GM21381 (cell line): Measurements from ENCODE around the gene CERS3.

Experiments used
- ATAC-seq: cut with Tn5 transposase; IDR thresholded peaks from one replicate; pipeline ENCODE4 v1.9.1; 2021; ENCODE audit warnings: mild to moderate bottlenecking, moderate library complexity; ENCODE audit not compliant: unreplicated experiment

CERS3 gene

DNA sequence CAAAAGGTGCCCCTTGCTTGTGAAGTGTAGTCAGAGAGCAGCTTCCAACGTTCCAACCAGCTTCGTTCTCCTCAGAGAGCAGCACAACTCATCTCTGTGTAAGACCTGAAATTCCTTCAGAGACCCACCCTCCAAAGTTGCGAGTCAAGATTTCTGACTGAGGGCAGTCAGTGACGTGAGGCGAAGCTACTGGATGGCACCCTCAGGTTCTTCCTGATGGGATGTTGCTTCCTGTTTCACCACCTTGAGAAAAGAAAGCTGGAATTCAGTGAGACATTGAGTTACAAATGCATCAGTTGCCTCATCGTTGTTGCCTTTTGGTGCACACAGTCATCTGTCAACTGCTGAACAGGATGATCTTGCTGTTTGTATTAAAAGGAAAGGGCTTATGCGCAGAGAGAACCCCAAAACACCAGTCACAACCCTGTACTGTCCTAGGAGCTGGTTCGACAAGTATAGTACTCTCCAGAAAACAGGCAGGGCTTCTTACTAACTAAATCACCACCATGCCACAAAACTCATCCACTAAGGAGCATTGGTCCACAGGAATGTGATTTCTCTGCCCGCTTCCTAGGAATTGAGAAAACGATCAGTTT is at the start of gene CERS3:
TSS of gene CERS3 (minus strand) at position 118 of the 596 bp plus-strand sequence. CDS start 27,101 bp downstream, outside the sequence.
- no peak for ATAC-seq

DNA sequence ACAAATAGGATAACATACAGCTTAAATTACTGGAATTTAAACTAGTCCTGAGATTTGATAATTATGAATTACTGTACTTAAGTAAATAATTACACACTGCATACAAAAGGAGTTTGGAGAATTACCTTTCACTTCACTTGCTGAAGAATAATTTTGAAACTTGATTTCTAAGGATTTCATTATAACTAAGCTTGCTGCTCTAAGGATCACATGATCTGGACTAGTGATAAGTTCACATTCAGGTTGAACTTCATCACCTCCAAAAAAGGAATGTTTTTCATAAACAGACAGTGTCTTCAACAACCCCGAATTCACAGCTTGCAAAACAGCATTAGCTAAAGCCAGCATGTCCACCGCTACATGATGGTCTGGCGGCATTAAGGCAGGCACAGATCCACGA is 44.8 kb upstream of the CERS3 start:
- no peak for ATAC-seq

DNA sequence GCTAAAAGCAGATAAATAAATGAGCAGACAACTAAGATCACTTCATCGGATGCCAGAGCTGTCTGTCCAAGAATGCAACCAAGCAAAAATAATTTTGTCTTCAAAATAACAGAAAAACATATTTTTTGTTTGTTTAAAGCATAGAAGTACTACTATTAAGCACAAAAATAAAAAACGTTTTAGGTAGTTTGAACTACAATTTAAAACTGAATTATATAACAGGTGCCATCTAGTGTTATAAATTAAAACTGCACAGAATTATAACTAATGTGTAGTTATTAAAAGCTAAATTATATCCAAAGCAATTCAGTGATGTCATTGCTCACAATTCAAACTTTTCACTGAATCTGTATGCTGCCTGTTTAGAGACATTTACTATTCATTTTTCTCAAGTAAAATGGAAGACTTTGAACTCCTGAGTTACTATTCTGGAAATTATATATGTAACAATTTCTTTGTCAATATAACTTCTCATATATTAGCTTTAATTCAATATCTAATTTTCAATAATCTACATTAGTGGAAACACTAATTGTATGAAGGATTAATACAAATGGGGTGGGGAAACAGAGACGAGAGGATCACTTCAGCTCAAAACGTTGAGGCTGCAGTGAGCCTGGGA is 43.7 kb upstream of the CERS3 start:
- ATAC-seq: no peak

DNA sequence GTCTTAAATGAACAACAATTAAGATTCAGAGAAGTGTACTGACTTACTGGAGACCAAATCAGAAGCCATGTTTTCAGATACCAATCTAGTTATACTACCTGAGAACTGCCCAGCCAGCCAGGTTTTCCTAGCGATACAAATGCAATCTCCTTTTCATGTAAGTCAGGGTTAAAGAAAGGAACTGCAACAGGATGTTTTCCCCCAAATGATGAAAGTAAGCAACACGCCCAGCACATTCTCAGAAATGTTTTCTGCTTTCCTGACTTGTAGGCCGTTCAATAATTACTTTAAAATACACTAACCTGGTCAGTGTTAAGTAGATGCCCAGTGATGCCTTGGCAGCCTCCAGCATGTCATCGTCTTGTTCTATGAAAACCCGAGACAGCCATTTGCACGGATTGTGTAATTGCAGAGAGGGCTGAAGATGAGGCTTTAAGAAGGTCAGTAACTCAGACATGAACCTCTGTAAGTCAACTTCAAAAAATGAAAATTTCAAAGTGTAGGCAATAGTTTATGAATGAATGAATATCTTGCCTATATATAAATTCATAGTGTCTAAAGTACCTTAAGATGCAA is 42.9 kb upstream of the CERS3 start:
- no peak for ATAC-seq

DNA sequence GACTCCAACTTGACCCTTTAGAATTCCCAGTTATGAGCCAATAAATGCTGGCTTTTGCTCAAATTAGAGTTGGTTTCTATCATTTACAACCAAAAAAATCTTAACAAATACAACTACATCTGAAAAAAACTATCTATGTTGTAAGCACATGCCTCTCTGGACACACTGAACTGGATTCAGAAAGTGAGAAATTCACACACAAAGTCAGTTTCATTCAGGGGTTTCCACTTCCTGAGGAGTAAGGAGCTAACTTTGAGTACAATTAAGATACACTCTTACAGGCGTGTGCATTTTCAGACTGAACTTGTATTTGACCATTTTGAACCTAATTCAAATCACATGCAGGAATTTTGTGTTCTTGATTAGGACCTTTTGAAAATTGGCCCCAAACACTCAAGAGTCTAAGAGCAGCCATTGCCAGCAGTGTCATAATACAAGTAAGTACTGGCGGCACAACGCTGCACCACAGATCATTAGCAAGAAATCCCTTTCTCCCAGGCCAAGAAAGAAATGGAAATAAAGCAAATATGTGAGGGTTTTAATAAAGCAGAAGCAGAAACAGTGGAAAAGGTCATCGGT is 42.1 kb upstream of the CERS3 start:
- ATAC-seq: peak; percentile 64

DNA sequence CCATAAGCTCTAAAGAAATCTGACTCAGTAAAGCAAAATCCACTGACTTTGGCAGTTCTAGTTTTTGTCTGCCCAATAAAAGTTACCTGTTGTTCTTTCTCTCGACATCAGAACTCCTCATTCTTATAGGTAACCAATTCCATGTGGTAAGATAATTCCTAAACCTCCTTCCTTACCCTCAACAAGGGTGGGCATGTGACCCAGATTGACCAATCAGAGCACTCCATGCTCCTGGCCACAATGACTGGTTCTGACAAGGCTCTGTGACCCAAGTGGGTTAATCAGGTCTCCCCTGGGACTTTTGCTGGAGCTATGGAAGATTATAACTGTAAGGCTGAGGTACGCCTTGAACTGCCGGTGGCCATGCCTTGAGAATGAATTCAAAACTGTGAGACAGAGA is 41.5 kb upstream of the CERS3 start:
- no peak for ATAC-seq

DNA sequence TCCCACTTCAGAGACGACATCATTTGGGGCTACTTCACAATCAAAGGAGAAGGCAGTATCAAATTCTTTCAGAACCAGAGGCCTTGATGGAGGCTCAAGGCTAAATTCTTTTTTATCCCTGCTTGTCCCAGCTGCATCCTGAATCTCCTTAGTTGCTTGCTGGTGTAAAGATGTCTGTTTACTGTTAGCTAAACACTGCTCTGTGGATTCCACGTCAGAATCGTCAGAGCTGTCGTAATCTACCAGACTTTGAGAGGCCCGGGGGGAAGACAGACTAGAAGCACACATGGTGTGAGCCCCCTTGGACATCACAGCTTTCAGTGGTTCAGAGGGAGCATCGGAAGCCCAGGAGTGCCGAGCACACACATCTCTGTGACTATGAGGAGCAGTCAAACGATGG is 40.6 kb upstream of the CERS3 start:
- ATAC-seq: no peak

DNA sequence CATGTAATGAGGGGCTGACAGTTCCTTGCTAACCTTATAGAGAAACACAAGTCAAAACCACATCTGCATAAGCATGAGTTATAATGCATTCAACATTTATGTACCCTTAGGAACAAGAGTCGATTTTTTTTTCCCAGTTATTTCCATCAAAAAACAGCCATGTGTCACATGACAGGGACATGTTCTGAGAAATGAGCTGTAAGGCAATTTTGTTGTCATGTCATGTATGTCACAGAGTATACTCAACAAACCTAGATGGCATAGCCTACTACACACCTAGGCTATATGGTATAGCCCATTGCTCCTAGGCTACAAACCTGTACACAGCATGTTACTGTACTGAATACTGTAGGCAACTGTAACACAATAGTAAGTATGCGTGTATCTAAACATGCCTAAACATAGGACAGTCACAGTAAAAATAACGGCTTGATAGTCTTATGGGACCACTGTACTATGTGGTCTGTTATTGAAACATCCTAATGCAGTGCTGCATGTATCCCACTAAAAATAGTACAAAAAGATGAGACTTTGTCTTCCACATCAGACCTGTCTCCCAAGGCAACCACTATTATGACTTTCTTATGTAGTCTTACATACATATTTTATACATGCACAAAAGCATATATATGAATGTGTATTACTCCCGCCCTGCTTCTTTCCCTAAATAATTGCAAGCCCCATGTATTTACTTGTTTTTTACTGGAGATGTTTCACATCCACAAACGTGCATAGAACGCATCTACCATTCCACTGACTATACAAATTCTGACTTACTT is 38.3 kb upstream of the CERS3 start:
- ATAC-seq: no peak

DNA sequence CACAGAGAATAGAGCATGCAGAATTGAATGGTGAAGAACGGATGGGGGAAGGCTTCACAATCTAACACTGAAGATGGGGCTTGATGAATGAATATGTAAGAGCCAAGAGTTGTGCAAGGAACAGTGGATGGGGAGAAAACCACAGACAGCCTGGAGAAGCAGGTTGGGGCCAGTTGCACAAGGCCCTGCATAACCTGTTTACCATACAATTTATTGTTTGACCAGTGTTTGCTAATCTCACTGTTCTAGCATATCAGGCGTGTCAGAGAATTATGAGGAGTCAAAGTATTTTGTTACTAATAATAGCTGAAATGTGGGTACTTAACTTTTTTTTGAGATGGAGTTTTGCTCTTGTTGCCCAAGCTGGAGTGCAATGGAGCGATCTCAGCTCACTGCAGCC is 36.8 kb upstream of the CERS3 start:
- no peak for ATAC-seq

DNA sequence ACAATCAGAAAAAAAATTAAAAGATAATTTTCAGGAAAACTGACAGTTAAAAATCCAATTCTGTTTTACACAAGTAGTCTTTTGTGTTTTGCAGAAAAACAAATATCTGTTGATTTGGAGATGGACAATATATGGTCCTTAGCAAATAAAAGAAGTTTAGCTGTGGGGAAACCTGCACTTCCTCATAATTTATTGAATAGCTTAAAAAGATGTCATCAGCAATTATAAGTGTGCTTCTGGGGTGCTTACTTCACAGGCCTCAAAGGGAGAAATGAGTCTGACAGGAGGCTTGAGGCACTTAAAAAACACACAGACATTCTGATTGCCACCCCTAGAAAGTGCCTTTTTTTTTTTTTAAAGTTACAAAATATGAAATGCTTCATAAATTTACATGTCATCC is 31.6 kb upstream of the CERS3 start:
- no peak for ATAC-seq

DNA sequence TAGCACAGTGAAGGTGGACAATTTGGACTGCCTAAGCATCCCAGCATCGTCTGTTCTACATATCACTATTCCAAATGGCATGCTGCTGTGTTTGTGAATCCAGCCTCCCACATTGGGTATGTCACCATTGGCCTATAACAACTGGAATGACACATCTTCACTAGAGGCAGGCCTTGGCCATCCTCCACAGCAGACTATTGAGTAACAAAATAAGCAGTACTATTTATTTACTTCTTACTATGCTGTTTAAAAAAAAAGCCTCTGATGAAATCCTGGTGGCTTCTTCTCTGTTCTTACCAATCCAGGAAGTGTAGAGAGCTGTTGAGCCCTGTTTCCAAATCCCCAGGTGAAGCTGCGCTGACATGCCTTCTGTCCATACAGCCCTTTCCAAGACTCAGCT is 30.6 kb upstream of the CERS3 start:
- no peak for ATAC-seq

DNA sequence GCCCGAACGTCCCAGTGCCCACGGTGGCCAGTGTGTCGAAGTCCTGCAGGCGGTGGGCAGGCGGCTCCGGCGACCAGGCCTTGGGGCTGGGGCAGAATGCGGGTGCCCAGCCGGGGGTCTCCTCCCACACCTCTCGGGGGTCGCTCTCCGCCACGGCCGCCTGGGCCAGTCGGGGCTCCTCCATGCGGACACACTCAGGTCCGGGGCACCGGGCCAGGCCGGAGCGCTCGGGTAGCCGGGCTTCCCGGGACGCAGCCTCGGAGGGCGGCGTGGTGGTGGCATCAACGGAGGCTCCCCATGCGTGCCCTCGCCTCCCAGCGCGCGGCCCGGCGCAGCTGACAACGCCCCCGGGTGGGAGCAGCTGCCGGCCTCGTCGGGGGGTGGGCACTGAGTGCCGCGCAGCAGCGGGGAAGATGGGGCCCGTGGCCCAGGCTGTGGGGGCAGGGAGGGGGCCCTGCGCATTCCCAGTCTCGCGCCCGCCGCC is 30.1 kb upstream of the CERS3 start:
- ATAC-seq: no peak

DNA sequence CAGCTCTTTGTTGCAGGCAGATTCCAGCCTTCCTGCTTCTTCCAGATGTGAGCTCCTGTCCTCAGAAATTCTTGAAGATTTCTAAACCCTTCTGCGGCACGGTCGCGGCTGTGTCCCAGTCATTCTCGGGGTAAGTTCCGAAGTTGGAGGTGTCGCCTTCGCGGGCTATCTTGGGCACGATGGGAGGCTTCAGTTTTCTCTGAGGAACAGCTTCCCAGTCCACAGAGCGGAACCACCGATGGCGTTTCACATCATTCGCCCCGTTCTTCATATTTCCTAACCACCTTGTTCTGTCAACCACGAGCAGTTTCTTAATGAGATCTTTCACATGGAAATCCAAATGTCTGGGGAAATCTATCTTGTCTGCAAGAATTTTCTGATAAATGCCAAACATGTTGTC is 24.7 kb upstream of the CERS3 start:
- no peak for ATAC-seq

DNA sequence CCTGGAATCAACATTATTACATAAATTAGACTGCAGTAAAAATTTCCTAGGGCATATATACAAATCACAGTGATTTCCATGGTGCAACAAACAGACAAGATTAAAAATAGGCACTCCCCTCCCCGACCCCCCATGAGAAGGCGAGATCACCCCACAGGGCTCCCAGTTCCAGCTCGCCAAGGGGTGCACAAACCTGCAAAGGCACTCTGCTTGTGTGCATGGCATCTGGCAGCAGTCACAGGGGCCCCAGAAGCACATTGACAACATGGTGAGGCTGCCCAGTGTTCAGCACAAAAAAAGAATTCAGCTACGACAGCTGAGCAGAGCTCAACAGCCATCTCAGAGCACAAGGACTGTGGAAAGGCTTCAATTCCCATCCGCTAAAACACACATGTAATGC is 19.2 kb upstream of the CERS3 start:
- ATAC-seq: no peak

DNA sequence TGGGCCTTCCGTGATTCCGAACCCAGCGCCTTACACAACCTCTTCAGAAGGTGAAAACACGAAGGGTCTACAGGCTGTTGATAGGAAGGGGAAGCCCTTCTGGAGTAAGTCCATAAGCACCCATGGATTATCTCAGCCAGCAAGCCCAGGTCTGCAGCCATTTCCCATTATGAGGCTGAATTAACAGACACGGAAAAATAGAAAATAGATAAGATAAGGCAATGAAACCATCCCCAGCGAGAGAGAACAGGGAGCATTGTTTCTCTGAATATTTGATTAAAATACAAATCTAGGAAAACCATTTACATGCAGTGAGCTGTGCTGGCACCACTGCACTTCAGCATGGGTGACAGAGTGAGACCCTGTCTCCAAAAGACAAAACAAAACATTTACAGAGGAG is 16.2 kb upstream of the CERS3 start:
- no peak for ATAC-seq

DNA sequence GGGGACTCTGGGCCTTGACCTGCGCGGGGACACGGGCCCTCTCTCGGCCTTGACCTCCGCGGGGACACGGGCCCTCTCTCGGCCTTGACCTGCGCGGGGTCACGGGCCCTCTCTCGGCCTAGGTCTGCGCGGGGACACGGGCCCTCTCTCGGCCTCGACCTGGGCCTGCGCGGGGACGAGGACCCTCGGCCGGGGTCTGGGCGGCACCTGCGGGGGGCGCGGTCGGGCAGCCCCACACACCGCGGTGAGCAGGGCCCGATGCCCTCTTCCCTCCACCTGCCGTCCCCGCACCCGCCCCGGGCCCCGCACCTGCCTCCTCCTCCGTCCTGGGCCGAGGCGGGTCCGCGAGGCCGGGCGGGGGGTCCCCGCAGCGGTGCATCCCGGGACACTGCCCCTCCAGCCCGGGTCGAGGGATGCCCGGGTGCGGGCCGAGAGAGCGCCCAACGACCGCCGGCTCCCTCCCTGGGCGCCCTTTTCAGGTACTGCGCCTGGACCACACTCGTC is 15.6 kb upstream of the CERS3 start:
- ATAC-seq: no peak

DNA sequence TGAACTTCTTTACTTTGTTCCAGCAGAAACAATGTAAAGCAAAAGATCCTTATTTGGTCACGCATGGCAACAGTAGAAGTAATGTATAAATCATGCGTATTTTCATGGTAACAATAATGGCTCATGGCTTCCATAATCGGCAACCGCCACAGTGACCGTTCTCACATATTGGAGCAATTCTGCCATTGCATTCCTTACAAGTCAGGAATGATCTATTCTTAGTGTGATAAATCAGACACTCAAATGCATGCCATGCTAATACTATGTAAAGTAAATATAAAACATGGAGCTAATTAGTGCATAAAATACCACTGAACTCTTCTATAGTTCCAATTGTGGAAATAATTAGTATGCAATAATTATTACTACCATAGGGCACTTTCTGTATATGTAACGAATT is 13.5 kb upstream of the CERS3 start:
- no peak for ATAC-seq

DNA sequence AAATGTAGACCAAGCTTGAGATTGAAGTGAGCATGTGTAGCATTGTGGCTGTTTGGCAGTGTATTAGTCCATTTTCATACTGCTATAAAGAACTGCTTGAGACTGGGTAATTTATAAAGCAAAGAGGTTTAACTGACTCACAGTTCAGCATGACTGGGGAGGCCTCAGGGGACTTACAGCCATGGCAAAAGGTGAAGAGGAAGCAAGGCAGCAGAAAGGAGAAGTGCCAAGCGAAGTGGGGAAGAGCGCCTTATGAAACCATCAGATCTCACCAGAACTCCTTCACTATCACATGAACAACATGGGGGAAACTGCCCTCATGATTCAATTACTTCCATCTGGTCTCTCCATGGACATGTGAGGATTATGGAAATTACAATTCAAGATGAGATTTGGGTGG is 8.6 kb upstream of the CERS3 start:
- ATAC-seq: peak; percentile 59

DNA sequence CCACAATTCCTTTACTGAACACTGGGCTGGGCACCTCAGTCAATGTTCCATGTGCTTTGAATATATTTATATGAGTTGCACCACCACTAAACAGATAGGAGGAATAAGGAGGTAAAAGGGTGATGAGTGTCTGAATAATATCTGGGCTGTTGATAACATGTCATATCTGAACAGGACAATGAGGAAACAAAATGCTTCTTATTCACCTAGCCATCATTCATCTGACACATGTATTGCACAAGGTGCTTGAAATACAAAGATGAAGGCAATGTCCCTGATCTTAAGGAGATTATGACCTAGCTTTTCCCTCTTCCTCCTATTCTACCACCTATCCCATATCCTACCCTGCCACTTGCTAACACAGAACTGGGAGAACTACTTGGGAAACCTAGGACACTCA is 8.0 kb upstream of the CERS3 start:
- no peak for ATAC-seq

DNA sequence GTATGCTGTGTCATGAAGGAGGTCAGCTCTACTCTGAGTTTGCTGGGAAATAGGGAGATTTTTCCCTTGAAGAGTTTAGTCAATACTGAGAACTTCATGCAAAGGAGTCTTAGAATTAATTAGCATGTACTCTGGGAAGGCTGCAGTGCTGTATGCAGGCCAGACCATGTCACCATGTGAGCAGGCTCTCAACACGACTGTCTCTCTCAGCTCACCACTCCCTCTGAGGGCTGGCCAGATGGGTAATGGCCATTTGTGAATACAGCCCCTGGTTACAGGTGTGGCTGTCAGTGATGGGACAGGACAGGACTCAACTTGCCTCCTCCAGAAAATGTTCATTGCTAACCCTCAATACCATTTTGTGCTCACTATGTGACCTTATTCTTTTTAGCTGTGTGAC is 5.1 kb upstream of the CERS3 start:
- no peak for ATAC-seq

DNA sequence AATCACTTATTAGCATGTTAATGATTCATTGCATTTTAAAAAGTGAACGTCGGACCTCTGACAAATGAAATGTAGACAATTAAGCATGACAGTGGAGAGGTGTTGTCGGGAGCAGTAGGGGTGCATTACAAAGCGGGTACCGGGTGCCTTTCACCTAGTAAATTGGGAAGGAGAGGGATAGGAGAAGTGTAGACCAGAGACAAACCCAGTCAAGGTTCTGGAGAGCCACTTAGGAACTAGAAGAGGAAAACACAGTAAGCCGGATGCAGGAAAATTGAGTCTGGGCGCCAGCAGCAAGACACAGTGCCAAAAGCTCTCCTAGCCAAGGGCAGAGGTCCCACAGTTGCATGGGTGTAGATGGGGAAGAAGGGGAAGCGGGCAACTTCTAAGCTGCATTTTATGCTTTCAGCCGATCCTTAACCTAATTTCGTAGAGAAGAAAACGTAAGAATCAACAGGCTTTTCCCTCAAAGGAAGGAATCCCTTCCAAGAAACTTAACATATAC is 3.1 kb upstream of the CERS3 start:
- ATAC-seq: no peak
